Esophagus muscularis mucosa (tissue), 4 donors: ENCODE results near the gene DOCK10. TPM values are rescaled to one million over a fixed set of nuclear protein-coding genes. Genes with fewer than 3 reads are reported as not detected.

Experiments used
- DNase-seq: peaks from one replicate; pipeline ENCODE4 v3.0.0-alpha.2; 2017; ENCODE audit errors: extremely low spot score
- H3K27ac ChIP-seq, 4 donors: fragments of 200-600 bp; sonication (generic); replicated peaks in 1 of 4; 1 replicate in 3 of 4; 2 replicates in 1 of 4; pipeline ENCODE4 v1.5.1; 2016 to 2019; ENCODE audit warnings: mild to moderate bottlenecking in 1 of 4
- H3K27me3 ChIP-seq, 4 donors: fragments of 200-600 bp; sonication (generic); one replicate each; pipeline versions ENCODE4 v1.5.1 to v1.6.0; 2016 to 2019
- H3K36me3 ChIP-seq, 4 donors: fragments of 200-600 bp; sonication (generic); one replicate each; pipeline ENCODE4 v1.5.1; 2016 to 2019
- H3K4me1 ChIP-seq, 4 donors: fragments of 200-600 bp; sonication (generic); one replicate each; pipeline ENCODE4 v1.5.1; 2016 to 2019
- H3K4me3 ChIP-seq, 4 donors: fragments of 200-600 bp; sonication (generic); 1 replicate in 2 of 4; 2 replicates in 2 of 4; pipeline ENCODE4 v1.5.1; 2016 to 2019; ENCODE audit warnings: mild to moderate bottlenecking in 4 of 4, moderate library complexity in 1 of 4
- H3K9me3 ChIP-seq, 4 donors: fragments of 200-600 bp; sonication (generic); 1 replicate in 3 of 4; 2 replicates in 1 of 4; pipeline ENCODE4 v1.5.1; 2016 to 2019
- CTCF ChIP-seq, 3 experiments: fragments of 200-600 bp in 2 of 3; fragments of 450-650 bp in 1 of 3; sonication (generic) in 2 of 3; IDR thresholded peaks; one replicate each; pipeline ENCODE4 v1.5.1; 2017 to 2019; ENCODE audit warnings: antibody characterized with exemption in 3 of 3, mild to moderate bottlenecking in 2 of 3, moderate library complexity in 1 of 3
- EP300 ChIP-seq: sonication (generic); formaldehyde crosslinking; IDR thresholded peaks from one replicate; pipeline ENCODE4 v1.6.1; 2017; ENCODE audit warnings: antibody characterized with exemption
- POLR2A ChIP-seq: fragments of 450-650 bp; IDR thresholded peaks from one replicate; pipeline ENCODE4 v1.6.1; 2017; ENCODE audit warnings: antibody characterized with exemption, moderate library complexity, mild to moderate bottlenecking, low read depth
- POLR2AphosphoS5 ChIP-seq, 2 donors: sonication (generic); formaldehyde crosslinking; IDR thresholded peaks; one replicate each; pipeline ENCODE4 v1.6.1; 2017; ENCODE audit warnings: antibody characterized with exemption in 2 of 2
- WGBS: methylation state at CpG from one replicate; pipeline ENCODE4 v1.1.5; 2018; 5-methylcytosine and 5-hydroxymethylcytosine counted together
- intact Hi-C: fragments of 100-400 bp; cut with DNase I; formaldehyde crosslinking; loops from one replicate; pipeline ENCODE4 v1.15.1; 2023
- total RNA-seq, 4 donors: library from RNA; depleted of rRNA; stranded (reverse); fragments of >200 nt; gene quantifications; one replicate each; pipeline versions ENCODE4 v1.1.0 to v1.2.1, GENCODE V29; 2016

The DOCK10 gene
- total RNA-seq, 4 donors from 2014 or later: 1.9 to 11.6 (median 6.3) TPM

DNA sequence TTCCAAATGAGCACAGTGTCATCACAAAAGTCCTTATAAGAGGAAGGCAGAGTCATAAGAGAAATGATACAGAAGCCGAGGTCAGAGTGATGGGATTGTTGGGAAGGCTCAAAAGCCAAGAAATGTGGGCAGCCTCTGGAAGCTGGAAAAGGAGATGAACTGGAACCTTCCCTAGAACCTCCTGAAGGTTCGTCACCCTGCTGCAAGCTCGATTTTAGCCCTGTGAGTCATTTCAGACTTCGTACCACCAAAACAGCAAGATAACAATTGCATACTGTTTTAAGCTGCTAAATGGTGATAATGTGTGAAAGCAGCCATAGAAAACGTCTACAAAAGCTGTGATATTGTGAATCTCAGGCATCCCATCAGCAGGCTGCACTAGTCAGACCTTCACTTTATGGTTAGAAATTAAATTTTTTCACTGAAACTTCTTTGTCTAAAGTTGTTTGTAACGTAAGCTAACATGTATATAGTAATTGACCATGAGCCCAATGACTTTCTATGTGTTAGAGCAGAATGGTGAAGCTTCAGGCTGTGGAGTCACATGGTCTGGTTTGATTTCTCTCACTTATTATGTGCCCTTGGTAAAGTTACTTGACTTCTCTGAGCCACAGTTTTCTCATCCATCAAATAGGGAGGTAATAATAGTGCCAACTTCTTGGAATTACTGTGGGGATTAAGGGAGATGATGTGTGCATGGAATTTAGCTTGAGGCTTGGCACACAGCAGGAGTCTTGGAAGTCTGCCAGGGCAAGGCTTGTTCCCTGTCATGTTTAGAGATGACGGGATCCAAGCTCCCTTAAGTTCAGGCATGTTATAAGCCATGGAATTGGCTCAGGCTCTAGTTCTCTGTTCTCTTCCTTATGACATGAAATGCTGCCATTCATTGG is 194.1 kb downstream of the DOCK10 start:
- DNase-seq: peak; percentile 37
- H3K36me3 ChIP-seq: no peaks in the 10 kb centered on the region

GRCh38 chr2:224847381-224847780 is 194.9 kb downstream of the DOCK10 start:
- TF ChIP-seq EP300 (no peak), CTCF (IDR thresholded peaks at IDR 0.05) (no peak), POLR2A (no peak), POLR2AphosphoS5 (IDR thresholded peaks at IDR 0.05) (no peak)
- Histone ChIP-seq H3K4me1 (peaks cover 0 to 6% (median 0%) of the 10 kb centered on the region in 4 donors), H3K36me3 (no peaks in the 10 kb centered on the region), H3K27ac (no peak overlapping the region), H3K27me3 (no peaks in the 10 kb centered on the region), H3K4me3 (no peak overlapping the region), H3K9me3 (no peaks in the 10 kb centered on the region)
- intact Hi-C loops: no loop called here
- 87% methylated on average over 2 of the region's 2 CpGs for WGBS
- DNase-seq: peak; percentile 12

More for the DNA sequence above, 194.1 kb downstream of the DOCK10 start:
- intact Hi-C loops: no loop called here
- Histone ChIP-seq H3K27me3 (no peaks in the 10 kb centered on the region), H3K9me3 (no peaks in the 10 kb centered on the region), H3K27ac (no peak overlapping the region), H3K4me1 (peaks cover 0 to 6% (median 0%) of the 10 kb centered on the region in 4 donors), H3K4me3 (no peak overlapping the region)
- TF ChIP-seq EP300: no peak
- TF ChIP-seq POLR2AphosphoS5 (IDR thresholded peaks at IDR 0.05): no peak
- no peak for TF ChIP-seq CTCF (IDR thresholded peaks at IDR 0.05)
- TF ChIP-seq POLR2A: no peak
- 58% methylated on average over 7 of the region's 7 CpGs for WGBS

- WGBS: 93% methylated on average over 5 of the region's 5 CpGs
- no peaks in the 10 kb centered on the region for H3K36me3 ChIP-seq
- DNase-seq: no peak
- H3K27me3 ChIP-seq: no peaks in the 10 kb centered on the region
- H3K4me1 ChIP-seq: peaks cover 0 to 6% (median 0%) of the 10 kb centered on the region in 4 donors
- H3K4me3 ChIP-seq: no peak overlapping the region
- H3K27ac ChIP-seq: no peak overlapping the region
- intact Hi-C loops: no loop called here
- TF ChIP-seq POLR2AphosphoS5 (IDR thresholded peaks at IDR 0.05) (no peak), EP300 (no peak), CTCF (IDR thresholded peaks at IDR 0.05) (no peak), POLR2A (no peak)
- H3K9me3 ChIP-seq: no peaks in the 10 kb centered on the region
Measured at GRCh38 chr2:224846686-224847085, 195.6 kb downstream of the DOCK10 start.

GRCh38 chr2:224846161-224846560 is 196.1 kb downstream of the DOCK10 start:
- H3K9me3 ChIP-seq: no peaks in the 10 kb centered on the region
- H3K4me1 ChIP-seq: peaks cover 0 to 6% (median 0%) of the 10 kb centered on the region in 4 donors
- H3K36me3 ChIP-seq: no peaks in the 10 kb centered on the region
- peak; percentile 31 for DNase-seq
- no peaks in the 10 kb centered on the region for H3K27me3 ChIP-seq
- intact Hi-C loops: no loop called here
- H3K4me3 ChIP-seq: no peak overlapping the region
- WGBS: 85% methylated on average over 4 of the region's 4 CpGs
- TF ChIP-seq EP300 (no peak), CTCF (IDR thresholded peaks at IDR 0.05) (no peak), POLR2AphosphoS5 (IDR thresholded peaks at IDR 0.05) (no peak), POLR2A (no peak)
- no peak overlapping the region for H3K27ac ChIP-seq
